HL-60 (cell line): ENCODE data around the gene TSKS.

Experiments
- CTCF ChIP-seq: IDR thresholded peaks from one replicate; pipeline ENCODE4 v1.5.1; 2011; ENCODE audit warnings: low read length, control low read depth, inconsistent platforms; ENCODE audit not compliant: insufficient read depth
- GABPA ChIP-seq: IDR thresholded peaks from 2 replicates; pipeline ENCODE4 v1.6.1; 2012; ENCODE audit warnings: low read depth

GRCh38 chr19:49761625-49762311 lies 1.3 kb downstream of the TSKS start:
- TF ChIP-seq CTCF = no peak
- no peak for TF ChIP-seq GABPA
